PFSK-1 (cell line): ENCODE data around the gene ARHGAP15.

Source experiments
- FOXP2 ChIP-seq: optimal IDR thresholded peaks from 2 replicates; pipeline ENCODE3; 2011; ENCODE audit warnings: borderline replicate concordance, control low read depth, inconsistent platforms; ENCODE audit not compliant: insufficient read depth; ENCODE audit errors: extremely low read length, extremely low read depth
- POLR2AphosphoS5 ChIP-seq: IDR thresholded peaks from 2 replicates; pipeline ENCODE4 v1.6.1; 2012; ENCODE audit warnings: low read depth, mild to moderate bottlenecking, control low read depth, low read length, moderate library complexity
- SIN3A ChIP-seq: IDR thresholded peaks from 2 replicates; pipeline ENCODE4 v1.6.1; 2012; ENCODE audit warnings: mild to moderate bottlenecking, low read length, moderate library complexity, borderline replicate concordance; ENCODE audit not compliant: insufficient read depth
- TAF1 ChIP-seq: IDR thresholded peaks from 2 replicates; pipeline ENCODE4 v1.6.1; 2012; ENCODE audit warnings: low read length, control low read depth, borderline replicate concordance; ENCODE audit not compliant: insufficient read depth
- TF ChIP-seq, protein P1 (sequence below), 2 experiments: IDR thresholded peaks; 2 replicates each; pipeline versions ENCODE4 v1.6.1 to v1.8.0; 2011 to 2012; ENCODE audit warnings: low read depth in 2 of 2, low read length in 2 of 2, control low read depth in 1 of 2, inconsistent platforms in 1 of 2, mild to moderate bottlenecking in 1 of 2, moderate library complexity in 1 of 2; ENCODE audit not compliant: insufficient read depth in 1 of 2

The ARHGAP15 gene

GRCh38 chr2:143410082-143410897, 281.1 kb downstream of the ARHGAP15 start:
- no peak for TF ChIP-seq FOXP2
- no peak for TF ChIP-seq POLR2AphosphoS5
- TF ChIP-seq SIN3A: no peak
- no peak for TF ChIP-seq TAF1
- TF ChIP-seq, protein P1, sequence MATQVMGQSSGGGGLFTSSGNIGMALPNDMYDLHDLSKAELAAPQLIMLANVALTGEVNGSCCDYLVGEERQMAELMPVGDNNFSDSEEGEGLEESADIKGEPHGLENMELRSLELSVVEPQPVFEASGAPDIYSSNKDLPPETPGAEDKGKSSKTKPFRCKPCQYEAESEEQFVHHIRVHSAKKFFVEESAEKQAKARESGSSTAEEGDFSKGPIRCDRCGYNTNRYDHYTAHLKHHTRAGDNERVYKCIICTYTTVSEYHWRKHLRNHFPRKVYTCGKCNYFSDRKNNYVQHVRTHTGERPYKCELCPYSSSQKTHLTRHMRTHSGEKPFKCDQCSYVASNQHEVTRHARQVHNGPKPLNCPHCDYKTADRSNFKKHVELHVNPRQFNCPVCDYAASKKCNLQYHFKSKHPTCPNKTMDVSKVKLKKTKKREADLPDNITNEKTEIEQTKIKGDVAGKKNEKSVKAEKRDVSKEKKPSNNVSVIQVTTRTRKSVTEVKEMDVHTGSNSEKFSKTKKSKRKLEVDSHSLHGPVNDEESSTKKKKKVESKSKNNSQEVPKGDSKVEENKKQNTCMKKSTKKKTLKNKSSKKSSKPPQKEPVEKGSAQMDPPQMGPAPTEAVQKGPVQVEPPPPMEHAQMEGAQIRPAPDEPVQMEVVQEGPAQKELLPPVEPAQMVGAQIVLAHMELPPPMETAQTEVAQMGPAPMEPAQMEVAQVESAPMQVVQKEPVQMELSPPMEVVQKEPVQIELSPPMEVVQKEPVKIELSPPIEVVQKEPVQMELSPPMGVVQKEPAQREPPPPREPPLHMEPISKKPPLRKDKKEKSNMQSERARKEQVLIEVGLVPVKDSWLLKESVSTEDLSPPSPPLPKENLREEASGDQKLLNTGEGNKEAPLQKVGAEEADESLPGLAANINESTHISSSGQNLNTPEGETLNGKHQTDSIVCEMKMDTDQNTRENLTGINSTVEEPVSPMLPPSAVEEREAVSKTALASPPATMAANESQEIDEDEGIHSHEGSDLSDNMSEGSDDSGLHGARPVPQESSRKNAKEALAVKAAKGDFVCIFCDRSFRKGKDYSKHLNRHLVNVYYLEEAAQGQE (IDR thresholded peaks at IDR 0.05; ENCODE audit: insufficient read depth in 1 of 2, low read depth in 2 of 2, low read length in 2 of 2): no peak

- TF ChIP-seq FOXP2 (no peak), SIN3A (no peak), TAF1 (no peak), POLR2AphosphoS5 (no peak)
- TF ChIP-seq, protein P1 (IDR thresholded peaks at IDR 0.05; ENCODE audit: insufficient read depth in 1 of 2, low read depth in 2 of 2, low read length in 2 of 2): no peak
Observed at GRCh38 chr2:143415571-143415970, 286.4 kb downstream of the ARHGAP15 start.

- TF ChIP-seq, protein P1 (IDR thresholded peaks at IDR 0.05; ENCODE audit: insufficient read depth in 1 of 2, low read depth in 2 of 2, low read length in 2 of 2): no peak
- no peak for TF ChIP-seq TAF1
- TF ChIP-seq POLR2AphosphoS5: no peak
- TF ChIP-seq SIN3A: no peak
- TF ChIP-seq FOXP2: no peak
Observed at GRCh38 chr2:143417428-143417827, 288.2 kb downstream of the ARHGAP15 start.

- no peak for TF ChIP-seq TAF1
- TF ChIP-seq, protein P1 (IDR thresholded peaks at IDR 0.05; ENCODE audit: insufficient read depth in 1 of 2, low read depth in 2 of 2, low read length in 2 of 2): no peak
- no peak for TF ChIP-seq SIN3A
- no peak for TF ChIP-seq POLR2AphosphoS5
- no peak for TF ChIP-seq FOXP2
Observed at GRCh38 chr2:143420313-143420712, 291.1 kb downstream of the ARHGAP15 start.

DNA sequence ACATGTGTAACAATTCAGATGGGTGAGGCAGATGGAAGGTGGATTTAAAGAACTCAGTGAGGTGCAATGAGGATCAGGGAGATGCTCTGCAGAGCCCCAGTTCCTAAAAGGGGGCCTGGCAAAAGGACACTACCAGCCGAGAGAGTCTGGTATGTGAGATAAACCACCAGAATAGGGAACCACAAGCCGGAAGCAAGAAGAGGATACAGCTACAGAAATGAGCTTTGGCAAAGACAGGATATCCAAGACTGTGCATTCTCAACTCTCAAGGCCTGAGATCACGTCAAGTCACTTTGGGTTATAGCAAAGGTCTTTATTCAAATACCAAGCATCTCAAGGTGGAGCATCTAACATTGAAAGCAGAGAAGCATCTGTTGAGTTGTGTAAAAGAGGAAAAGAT, 293.5 kb downstream of the ARHGAP15 start:
- TF ChIP-seq POLR2AphosphoS5 (no peak), SIN3A (no peak), FOXP2 (no peak)
